Upper lobe of right lung (tissue), 1 donor: ENCODE results near the gene GCGR. TPM values are rescaled to one million over a fixed set of nuclear protein-coding genes. Genes with fewer than 3 reads are reported as not detected.
A peak's percentile ranks its signal among the peaks of the same experiment; 100 is the strongest.
"Not testable (repeated sequence)": the region's sequence is repeated elsewhere in the genome, so short reads cannot be mapped to it uniquely, and the experiment has no call there.

ENCODE experiments used
- ATAC-seq: fragments of 200-7000 bp; cut with Tn5 transposase; one replicate; pipeline ENCODE4 v1.9.1; 2020; ENCODE audit warnings: mild to moderate bottlenecking, moderate library complexity
- DNase-seq: peaks from one replicate; pipeline ENCODE4 v3.0.0-alpha.2; 2020
- H3K27ac ChIP-seq: fragments of 200-600 bp; one replicate; pipeline ENCODE4 v1.8.0; 2022
- H3K27me3 ChIP-seq: fragments of 200-600 bp; one replicate; pipeline ENCODE4 v1.8.0; 2022; ENCODE audit warnings: mild to moderate bottlenecking
- H3K36me3 ChIP-seq: fragments of 200-600 bp; one replicate; pipeline ENCODE4 v1.8.0; 2022
- H3K4me1 ChIP-seq: fragments of 200-600 bp; one replicate; pipeline ENCODE4 v1.8.0; 2022
- H3K4me3 ChIP-seq: fragments of 200-600 bp; one replicate; pipeline ENCODE4 v1.8.0; 2022; ENCODE audit warnings: mild to moderate bottlenecking
- H3K9me3 ChIP-seq: fragments of 200-600 bp; one replicate; pipeline ENCODE4 v1.8.0; 2022
- intact Hi-C: fragments of 100-400 bp; cut with DNase I; formaldehyde crosslinking; loops from one replicate; pipeline ENCODE4 v1.11.0; 2022
- total RNA-seq: library from RNA; stranded (reverse); fragmentation: NEBNext Ultra II Directional; extraction: Animal tissue kit (Norgen Biotek cat#: 25700); gene quantifications from one replicate; pipeline ENCODE4 v1.2.1, GENCODE V29; 2021
- TF ChIP-seq, protein P1 (sequence below): fragments of 200-600 bp; IDR thresholded peaks from one replicate; pipeline ENCODE4 v1.8.0; 2022; ENCODE audit warnings: antibody characterized with exemption
- donor health status: DM: no; HTN: yes; CAD: no; lungs with severe emphysema.

Gene GCGR
- total RNA-seq, 1 donor from 2014 or later: not detected

DNA sequence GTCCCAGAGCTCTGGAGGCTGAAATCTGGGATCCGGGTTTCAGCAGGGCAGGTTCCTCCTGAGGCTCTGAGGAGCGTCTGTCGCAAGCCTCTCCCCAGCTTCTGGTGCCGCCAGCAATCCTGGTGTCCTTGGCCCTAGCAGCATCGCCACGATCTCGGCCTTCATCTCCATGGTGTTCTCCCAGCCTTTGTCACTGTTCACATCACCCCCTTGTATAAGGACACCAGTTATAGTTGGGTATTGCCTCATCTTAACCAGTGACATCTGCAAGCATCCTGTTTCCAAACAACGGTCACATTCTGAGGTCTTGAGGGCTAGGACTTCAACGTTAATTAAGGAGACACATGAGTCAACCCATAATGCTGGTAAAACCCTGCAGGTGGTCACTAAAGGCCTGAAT, 33.7 kb downstream of the GCGR start:
- Histone ChIP-seq H3K9me3 (no peaks in the 10 kb centered on the region), H3K4me1 (peaks cover 10% of the 10 kb centered on the region), H3K4me3 (no peak overlapping the region), H3K27ac (no peak overlapping the region), H3K27me3 (no peaks in the 10 kb centered on the region), H3K36me3 (peaks cover 4% of the 10 kb centered on the region)
- intact Hi-C loops: no loop called here
- DNase-seq (no peak), ATAC-seq (no peak)
- TF ChIP-seq, protein P1, sequence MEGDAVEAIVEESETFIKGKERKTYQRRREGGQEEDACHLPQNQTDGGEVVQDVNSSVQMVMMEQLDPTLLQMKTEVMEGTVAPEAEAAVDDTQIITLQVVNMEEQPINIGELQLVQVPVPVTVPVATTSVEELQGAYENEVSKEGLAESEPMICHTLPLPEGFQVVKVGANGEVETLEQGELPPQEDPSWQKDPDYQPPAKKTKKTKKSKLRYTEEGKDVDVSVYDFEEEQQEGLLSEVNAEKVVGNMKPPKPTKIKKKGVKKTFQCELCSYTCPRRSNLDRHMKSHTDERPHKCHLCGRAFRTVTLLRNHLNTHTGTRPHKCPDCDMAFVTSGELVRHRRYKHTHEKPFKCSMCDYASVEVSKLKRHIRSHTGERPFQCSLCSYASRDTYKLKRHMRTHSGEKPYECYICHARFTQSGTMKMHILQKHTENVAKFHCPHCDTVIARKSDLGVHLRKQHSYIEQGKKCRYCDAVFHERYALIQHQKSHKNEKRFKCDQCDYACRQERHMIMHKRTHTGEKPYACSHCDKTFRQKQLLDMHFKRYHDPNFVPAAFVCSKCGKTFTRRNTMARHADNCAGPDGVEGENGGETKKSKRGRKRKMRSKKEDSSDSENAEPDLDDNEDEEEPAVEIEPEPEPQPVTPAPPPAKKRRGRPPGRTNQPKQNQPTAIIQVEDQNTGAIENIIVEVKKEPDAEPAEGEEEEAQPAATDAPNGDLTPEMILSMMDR: no peak

DNA sequence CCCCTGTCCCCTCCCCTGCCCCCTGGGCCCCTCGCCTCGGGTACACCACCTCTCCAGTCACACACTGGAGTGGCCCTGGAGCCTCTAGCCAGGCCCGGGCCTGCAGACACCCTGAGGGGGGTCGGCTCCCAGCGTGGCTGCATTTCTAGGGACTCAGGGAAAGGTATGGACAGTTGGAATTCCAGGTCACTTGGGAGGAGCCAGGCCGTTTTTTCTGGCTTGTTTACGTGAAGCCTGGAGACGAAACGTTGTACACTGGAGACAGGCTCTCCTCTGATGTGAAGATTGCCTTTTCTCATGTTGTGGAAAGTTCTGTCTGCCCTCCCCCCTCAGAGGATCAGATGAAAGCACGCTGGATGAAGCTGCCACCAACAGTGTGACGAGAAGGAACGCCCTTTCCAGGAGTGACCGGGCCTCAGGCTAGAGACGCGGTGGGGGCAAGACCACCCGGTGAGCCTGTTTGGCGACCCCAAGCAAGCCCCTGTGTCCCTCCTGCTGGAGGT, 34.9 kb downstream of the GCGR start:
- Histone ChIP-seq H3K27me3 (no peaks in the 10 kb centered on the region), H3K4me3 (no peak overlapping the region), H3K27ac (no peak overlapping the region), H3K36me3 (peaks cover 16% of the 10 kb centered on the region), H3K9me3 (no peaks in the 10 kb centered on the region), H3K4me1 (peaks cover 7% of the 10 kb centered on the region)
- DNase-seq (no peak), ATAC-seq (no peak)
- intact Hi-C loops: no loop called here
- TF ChIP-seq, protein P1: no peak

DNA sequence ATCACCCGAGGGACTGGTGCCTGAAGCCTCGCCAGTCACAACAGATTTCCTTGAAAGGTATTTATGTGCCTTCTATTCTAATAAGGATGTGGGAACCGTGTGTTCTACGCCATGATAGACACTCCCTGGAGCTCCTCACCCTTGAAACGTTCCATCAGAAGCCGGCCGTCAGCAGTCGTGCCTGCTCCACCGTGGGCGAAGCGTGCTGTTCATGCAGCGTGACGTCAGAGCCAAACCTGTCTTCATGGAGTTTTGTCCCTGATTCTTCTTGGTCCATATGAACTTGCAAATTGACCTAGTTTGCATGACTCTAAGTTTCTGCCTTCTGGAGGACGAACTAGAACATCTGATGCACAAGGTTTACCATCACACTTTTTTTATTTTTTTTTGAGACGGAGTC, 35.4 kb downstream of the GCGR start:
- TF ChIP-seq, protein P1: no peak
- Histone ChIP-seq H3K4me3 (no peak overlapping the region), H3K9me3 (no peaks in the 10 kb centered on the region), H3K27ac (no peak overlapping the region), H3K4me1 (peaks cover 2% of the 10 kb centered on the region), H3K27me3 (no peaks in the 10 kb centered on the region), H3K36me3 (peaks cover 21% of the 10 kb centered on the region)
- intact Hi-C loops: no loop called here
- no peak for ATAC-seq
- no peak for DNase-seq

DNA sequence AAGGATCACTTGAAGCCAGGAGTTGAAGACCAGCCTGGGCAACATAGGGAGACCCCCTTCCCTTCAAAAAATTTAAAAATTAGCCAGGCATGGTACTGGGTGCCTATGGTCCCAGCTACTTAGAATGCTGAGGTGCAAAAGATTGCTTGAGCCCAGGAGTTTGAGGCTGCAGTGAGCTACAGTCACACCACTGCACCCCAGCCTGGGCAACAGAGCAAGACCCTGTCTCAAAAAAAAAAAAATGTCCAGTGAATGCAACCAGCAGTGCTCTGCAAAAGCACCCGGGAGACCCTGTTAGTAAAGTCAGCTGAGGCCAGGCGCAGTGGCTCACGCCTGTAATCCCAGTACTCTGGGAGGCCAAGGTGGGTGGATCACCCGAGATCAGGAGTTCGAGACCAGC, 36.1 kb downstream of the GCGR start:
- DNase-seq, H3K4me3 ChIP-seq, H3K9me3 ChIP-seq, H3K27me3 ChIP-seq, ATAC-seq, H3K4me1 ChIP-seq, intact Hi-C loops, H3K27ac ChIP-seq: not testable (repeated sequence)
- H3K36me3 ChIP-seq: peaks cover 29% of the 10 kb centered on the region

DNA sequence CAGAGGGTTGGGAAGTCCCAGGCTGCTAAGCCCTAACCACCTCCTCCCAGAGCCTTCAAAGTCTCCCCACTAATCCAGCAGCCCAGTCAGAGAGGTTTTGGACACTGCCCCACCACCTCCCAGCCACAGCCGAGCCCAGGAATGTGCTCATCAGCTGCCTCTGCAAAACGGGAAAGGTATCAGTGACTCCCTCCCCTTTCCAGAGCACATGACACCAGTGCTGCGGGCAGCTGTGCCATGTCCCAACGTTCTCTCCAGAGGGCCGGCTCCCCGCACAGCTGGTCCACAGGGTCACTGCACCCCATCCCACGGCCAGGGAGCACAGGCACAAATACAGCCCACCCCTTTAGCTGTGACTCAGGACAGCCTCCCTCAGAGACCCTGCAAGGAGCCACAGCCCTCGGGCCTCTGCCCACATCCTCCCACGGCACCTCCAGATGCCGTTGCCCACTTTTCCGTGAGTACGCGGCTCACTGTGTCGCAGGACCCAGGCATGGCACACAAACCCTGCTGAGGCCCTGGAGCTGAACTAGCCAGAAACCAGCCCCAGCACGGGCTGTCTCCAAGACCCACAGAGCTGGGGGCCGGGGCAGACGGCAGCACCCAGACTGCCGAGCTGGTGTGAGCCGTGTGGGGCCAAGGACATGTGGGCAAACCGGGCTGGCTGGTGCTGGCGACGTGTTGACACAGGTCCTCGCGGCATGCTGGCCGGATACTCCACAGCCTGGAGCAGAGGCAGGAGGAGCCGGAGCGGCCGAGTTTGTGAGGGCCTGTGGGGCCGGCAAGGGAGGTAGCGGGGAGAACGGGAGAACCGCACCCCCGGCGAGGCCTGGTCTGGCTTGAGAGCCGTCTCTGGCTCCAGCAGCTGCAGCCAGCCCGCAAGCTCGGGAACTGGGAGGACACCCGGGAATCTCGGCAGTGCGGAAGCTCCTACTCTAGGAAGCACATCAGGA, 37.2 kb downstream of the GCGR start:
- Histone ChIP-seq H3K36me3 (peaks cover 39% of the 10 kb centered on the region), H3K27me3 (no peaks in the 10 kb centered on the region), H3K27ac (no peak overlapping the region), H3K4me3 (no peak overlapping the region), H3K9me3 (no peaks in the 10 kb centered on the region), H3K4me1 (no peaks in the 10 kb centered on the region)
- TF ChIP-seq, protein P1: no peak
- peak; percentile 64 for ATAC-seq
- intact Hi-C loops: no loop called here
- no peak for DNase-seq

DNA sequence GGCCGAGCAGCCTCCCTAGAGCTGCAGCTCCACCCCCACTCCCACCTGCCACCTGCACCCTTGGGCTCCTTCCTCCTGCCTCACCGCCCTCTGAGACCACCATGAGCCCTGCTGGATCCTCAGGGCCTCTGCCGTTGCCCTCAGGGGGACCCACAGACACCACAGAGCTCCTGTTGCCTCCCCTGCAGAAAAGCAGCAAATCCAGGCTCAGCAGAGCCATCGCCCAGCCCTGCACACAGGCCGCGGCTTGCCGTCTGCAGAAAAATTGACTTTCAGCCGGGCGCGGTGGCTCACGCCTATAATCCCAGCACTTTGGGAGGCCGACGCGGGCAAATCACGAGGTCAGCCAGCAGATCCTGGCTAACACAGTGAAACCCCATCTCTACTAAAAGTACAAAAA, 37.9 kb downstream of the GCGR start:
- TF ChIP-seq, protein P1: no peak
- H3K4me1 ChIP-seq: no peaks in the 10 kb centered on the region

More for the DNA sequence above, 37.9 kb downstream of the GCGR start:
- ATAC-seq: no peak
- no peak overlapping the region for H3K4me3 ChIP-seq
- H3K9me3 ChIP-seq: no peaks in the 10 kb centered on the region
- H3K36me3 ChIP-seq: peaks cover 47% of the 10 kb centered on the region
- intact Hi-C loops: no loop called here
- H3K27me3 ChIP-seq: no peaks in the 10 kb centered on the region
- no peak for DNase-seq
- H3K27ac ChIP-seq: no peak overlapping the region
